Lower leg skin (tissue), 3 donors: ENCODE results near the gene C8G.

ENCODE experiments used
- CTCF ChIP-seq, 3 donors: fragments of 450-650 bp; IDR thresholded peaks; one replicate each; pipeline ENCODE4 v1.5.1; 2016; ENCODE audit warnings: antibody characterized with exemption in 3 of 3, mild to moderate bottlenecking in 3 of 3, moderate library complexity in 2 of 3
- POLR2A ChIP-seq, 2 donors: fragments of 450-650 bp; IDR thresholded peaks; one replicate each; pipeline ENCODE4 v1.6.1; 2016 to 2017; ENCODE audit warnings: antibody characterized with exemption in 2 of 2, mild to moderate bottlenecking in 1 of 2, moderate library complexity in 1 of 2

- no peak for TF ChIP-seq POLR2A (IDR thresholded peaks at IDR 0.05)
- TF ChIP-seq CTCF (IDR thresholded peaks at IDR 0.05) = no peak
Measured at GRCh38 chr9:136969150-136969549, 24.1 kb downstream of the C8G start.
